ENCODE data around the gene OPN5. TPM values are rescaled to one million over a fixed set of nuclear protein-coding genes. Genes with fewer than 3 reads are reported as not detected.

The OPN5 gene
- total RNA-seq, 2 donors from 2014 or later = not detected

GRCh38 chr6:47804821-47805220 lies 23.0 kb downstream of the OPN5 start:
- H3K27ac Mint-ChIP-seq = no peak overlapping the region
- DNase-seq (no peak), ATAC-seq (replicated peaks in 1 of 2) (no peak)
- H3K9me3 Mint-ChIP-seq = no peaks in the 10 kb centered on the region
- H3K36me3 Mint-ChIP-seq (ENCODE audit: insufficient read depth in 2 of 2) = no peaks in the 10 kb centered on the region
- H3K4me3 Mint-ChIP-seq = no peak overlapping the region
- no peaks in the 10 kb centered on the region for H3K4me1 Mint-ChIP-seq (ENCODE audit: low read depth)
- H3K27me3 Mint-ChIP-seq (ENCODE audit: low read depth) = peaks cover 40% of the 10 kb centered on the region

GRCh38 chr6:47809873-47810272 lies 28.0 kb downstream of the OPN5 start:
- H3K9me3 Mint-ChIP-seq = no peaks in the 10 kb centered on the region
- DNase-seq = no peak
- H3K36me3 Mint-ChIP-seq (ENCODE audit: insufficient read depth in 2 of 2) = no peaks in the 10 kb centered on the region
- no peak overlapping the region for H3K4me3 Mint-ChIP-seq
- ATAC-seq (replicated peaks in 1 of 2) = no peak
- H3K27me3 Mint-ChIP-seq (ENCODE audit: low read depth) = peaks cover 30% of the 10 kb centered on the region
- no peak overlapping the region for H3K27ac Mint-ChIP-seq
- H3K4me1 Mint-ChIP-seq (ENCODE audit: low read depth) = no peaks in the 10 kb centered on the region

GRCh38 chr6:47810885-47811284 lies 29.1 kb downstream of the OPN5 start:
- H3K4me1 Mint-ChIP-seq (ENCODE audit: low read depth) = no peaks in the 10 kb centered on the region
- DNase-seq (no peak), ATAC-seq (replicated peaks in 1 of 2) (no peak)
- no peaks in the 10 kb centered on the region for H3K36me3 Mint-ChIP-seq (ENCODE audit: insufficient read depth in 2 of 2)
- no peak overlapping the region for H3K4me3 Mint-ChIP-seq
- H3K9me3 Mint-ChIP-seq = no peaks in the 10 kb centered on the region
- no peak overlapping the region for H3K27ac Mint-ChIP-seq
- peaks cover 30% of the 10 kb centered on the region for H3K27me3 Mint-ChIP-seq (ENCODE audit: low read depth)

GRCh38 chr6:47811443-47811842 lies 29.6 kb downstream of the OPN5 start:
- no peak for ATAC-seq (replicated peaks in 1 of 2)
- Mint-ChIP-seq H3K9me3 (no peaks in the 10 kb centered on the region), H3K4me1 (ENCODE audit: low read depth) (no peaks in the 10 kb centered on the region), H3K27ac (no peak overlapping the region), H3K4me3 (no peak overlapping the region), H3K36me3 (ENCODE audit: insufficient read depth in 2 of 2) (no peaks in the 10 kb centered on the region), H3K27me3 (ENCODE audit: low read depth) (peaks cover 30% of the 10 kb centered on the region)
- DNase-seq = no peak

GRCh38 chr6:47817749-47818148 lies 35.9 kb downstream of the OPN5 start:
- no peak for ATAC-seq (replicated peaks in 1 of 2)
- Mint-ChIP-seq H3K36me3 (ENCODE audit: insufficient read depth in 2 of 2) (no peaks in the 10 kb centered on the region), H3K9me3 (no peaks in the 10 kb centered on the region), H3K27ac (no peak overlapping the region), H3K27me3 (ENCODE audit: low read depth) (peaks cover 51% of the 10 kb centered on the region), H3K4me1 (ENCODE audit: low read depth) (no peaks in the 10 kb centered on the region), H3K4me3 (no peak overlapping the region)
- DNase-seq = no peak

GRCh38 chr6:47819461-47819860 lies 37.6 kb downstream of the OPN5 start:
- H3K36me3 Mint-ChIP-seq (ENCODE audit: insufficient read depth in 2 of 2) = no peaks in the 10 kb centered on the region
- H3K4me3 Mint-ChIP-seq = no peak overlapping the region
- no peaks in the 10 kb centered on the region for H3K9me3 Mint-ChIP-seq
- no peaks in the 10 kb centered on the region for H3K4me1 Mint-ChIP-seq (ENCODE audit: low read depth)
- no peak overlapping the region for H3K27ac Mint-ChIP-seq
- no peak for DNase-seq
- no peak for ATAC-seq (replicated peaks in 1 of 2)
- peaks cover 55% of the 10 kb centered on the region for H3K27me3 Mint-ChIP-seq (ENCODE audit: low read depth)

- H3K27ac Mint-ChIP-seq = no peak overlapping the region
- no peaks in the 10 kb centered on the region for H3K36me3 Mint-ChIP-seq (ENCODE audit: insufficient read depth in 2 of 2)
- ATAC-seq (replicated peaks in 1 of 2) = no peak
- no peak for DNase-seq
- no peaks in the 10 kb centered on the region for H3K9me3 Mint-ChIP-seq
- H3K4me3 Mint-ChIP-seq = no peak overlapping the region
- H3K27me3 Mint-ChIP-seq (ENCODE audit: low read depth) = peaks cover 62% of the 10 kb centered on the region
- H3K4me1 Mint-ChIP-seq (ENCODE audit: low read depth) = no peaks in the 10 kb centered on the region
Measured at GRCh38 chr6:47822856-47823554, 41.2 kb downstream of the OPN5 start.

GRCh38 chr6:47832386-47833100 lies 50.7 kb downstream of the OPN5 start:
- peaks cover 13% of the 10 kb centered on the region for H3K4me1 Mint-ChIP-seq (ENCODE audit: low read depth)
- no peaks in the 10 kb centered on the region for H3K36me3 Mint-ChIP-seq (ENCODE audit: insufficient read depth in 2 of 2)
- ATAC-seq (replicated peaks in 1 of 2) (no peak), DNase-seq (no peak)
- H3K27ac Mint-ChIP-seq = no peak overlapping the region
- H3K9me3 Mint-ChIP-seq = no peaks in the 10 kb centered on the region
- no peak overlapping the region for H3K4me3 Mint-ChIP-seq
- peaks cover 41% of the 10 kb centered on the region for H3K27me3 Mint-ChIP-seq (ENCODE audit: low read depth)

GRCh38 chr6:47834196-47834595 lies 52.4 kb downstream of the OPN5 start:
- Mint-ChIP-seq H3K36me3 (ENCODE audit: insufficient read depth in 2 of 2) (no peaks in the 10 kb centered on the region), H3K4me1 (ENCODE audit: low read depth) (peaks cover 13% of the 10 kb centered on the region), H3K27ac (no peak overlapping the region), H3K4me3 (no peak overlapping the region), H3K9me3 (no peaks in the 10 kb centered on the region), H3K27me3 (ENCODE audit: low read depth) (peaks cover 36% of the 10 kb centered on the region)
- DNase-seq (no peak), ATAC-seq (replicated peaks in 1 of 2) (no peak)

GRCh38 chr6:47836046-47836445 lies 54.2 kb downstream of the OPN5 start:
- Mint-ChIP-seq H3K36me3 (ENCODE audit: insufficient read depth in 2 of 2) (no peaks in the 10 kb centered on the region), H3K9me3 (peaks cover 0 to 4% of the 10 kb centered on the region in 2 donors), H3K27me3 (ENCODE audit: low read depth) (peaks cover 41% of the 10 kb centered on the region), H3K27ac (no peak overlapping the region), H3K4me1 (ENCODE audit: low read depth) (peaks cover 13% of the 10 kb centered on the region), H3K4me3 (peak overlapping the region in 1 of 2 donors; percentile 36)
- ATAC-seq (replicated peaks in 1 of 2) (peak; percentile 72 to 73), DNase-seq (no peak)

- peak; percentile 62 to 77 for ATAC-seq (replicated peaks in 1 of 2)
- Mint-ChIP-seq H3K36me3 (ENCODE audit: insufficient read depth in 2 of 2) (no peaks in the 10 kb centered on the region), H3K9me3 (peaks cover 0 to 4% of the 10 kb centered on the region in 2 donors), H3K27me3 (ENCODE audit: low read depth) (peaks cover 36% of the 10 kb centered on the region), H3K4me3 (no peak overlapping the region), H3K4me1 (ENCODE audit: low read depth) (peaks cover 13% of the 10 kb centered on the region), H3K27ac (no peak overlapping the region)
- peak in 1 of 2 donors; percentile 1 for DNase-seq
Measured at GRCh38 chr6:47836639-47837038, 54.8 kb downstream of the OPN5 start.

GRCh38 chr6:47839645-47840044 lies 57.8 kb downstream of the OPN5 start:
- Mint-ChIP-seq H3K27ac (no peak overlapping the region), H3K4me3 (no peak overlapping the region), H3K9me3 (peaks cover 0 to 4% of the 10 kb centered on the region in 2 donors), H3K36me3 (ENCODE audit: insufficient read depth in 2 of 2) (no peaks in the 10 kb centered on the region), H3K27me3 (ENCODE audit: low read depth) (peaks cover 21% of the 10 kb centered on the region), H3K4me1 (ENCODE audit: low read depth) (peaks cover 13% of the 10 kb centered on the region)
- ATAC-seq (replicated peaks in 1 of 2) (no peak), DNase-seq (no peak)

GRCh38 chr6:47844881-47845280 lies 63.0 kb downstream of the OPN5 start:
- no peak for DNase-seq
- peaks cover 18% of the 10 kb centered on the region for H3K27me3 Mint-ChIP-seq (ENCODE audit: low read depth)
- peaks cover 5% of the 10 kb centered on the region for H3K4me1 Mint-ChIP-seq (ENCODE audit: low read depth)
- no peak for ATAC-seq (replicated peaks in 1 of 2)
- H3K36me3 Mint-ChIP-seq (ENCODE audit: insufficient read depth in 2 of 2) = no peaks in the 10 kb centered on the region
- no peak overlapping the region for H3K4me3 Mint-ChIP-seq
- H3K27ac Mint-ChIP-seq = no peak overlapping the region
- H3K9me3 Mint-ChIP-seq = peaks cover 0 to 4% of the 10 kb centered on the region in 2 donors

Measured in activated T-cell treated with anti-CD3 and anti-CD28 coated beads, Interleukin-2, amount 50 U/mL, for 72 hours (primary cell).